MM.1S (cell line): ENCODE results near the gene YOD1.

Experiments used
- DNase-seq: peaks from one replicate; pipeline ENCODE4 v3.0.0-alpha.2; 2015
- H2AFZ ChIP-seq: fragments of 300-600 bp; sonication (generic); 2 replicates; pipeline ENCODE4 v1.6.0; 2016; ENCODE audit warnings: antibody characterized with exemption, low read length
- H3F3A ChIP-seq: fragments of 300-600 bp; sonication (generic); 2 replicates; pipeline ENCODE4 v1.6.1; 2016; ENCODE audit warnings: mild to moderate bottlenecking, antibody characterized with exemption, low read length, moderate library complexity, mixed read lengths; ENCODE audit not compliant: insufficient read depth
- H3K27ac ChIP-seq: fragments of 300-600 bp; sonication (generic); 2 replicates; pipeline ENCODE4 v1.5.1; 2016; ENCODE audit warnings: mild to moderate bottlenecking, low read length
- H3K27me3 ChIP-seq: fragments of 300-600 bp; sonication (generic); replicated peaks from 2 replicates; pipeline ENCODE4 v1.6.0; 2016; ENCODE audit warnings: low read length; ENCODE audit not compliant: insufficient read depth
- H3K36me3 ChIP-seq: fragments of 300-600 bp; sonication (generic); replicated peaks from 2 replicates; pipeline ENCODE4 v1.6.1; 2016; ENCODE audit warnings: mild to moderate bottlenecking, low read length, mixed read lengths; ENCODE audit not compliant: insufficient read depth
- H3K4me1 ChIP-seq: fragments of 300-600 bp; sonication (generic); 2 replicates; pipeline ENCODE4 v1.6.1; 2016; ENCODE audit warnings: low read length, mixed read lengths
- H3K4me2 ChIP-seq: fragments of 300-600 bp; sonication (generic); 2 replicates; pipeline ENCODE4 v1.6.0; 2016; ENCODE audit warnings: low read depth, low read length
- H3K4me3 ChIP-seq: fragments of 300-600 bp; sonication (generic); 2 replicates; pipeline ENCODE4 v1.5.1; 2016; ENCODE audit warnings: low read length, mixed read lengths
- H3K79me2 ChIP-seq: fragments of 300-600 bp; sonication (generic); 2 replicates; pipeline ENCODE4 v1.6.1; 2016; ENCODE audit warnings: mixed run types, low read length, mixed read lengths
- H3K9ac ChIP-seq: fragments of 300-600 bp; sonication (generic); 2 replicates; pipeline ENCODE4 v1.6.1; 2016; ENCODE audit warnings: low read length, mixed read lengths
- H3K9me2 ChIP-seq: fragments of 300-600 bp; sonication (generic); replicated peaks from 2 replicates; pipeline ENCODE4 v1.6.1; 2016; ENCODE audit warnings: mild to moderate bottlenecking, low read length, mixed read lengths; ENCODE audit not compliant: insufficient read depth
- H3K9me3 ChIP-seq: fragments of 300-600 bp; sonication (generic); replicated peaks from 2 replicates; pipeline ENCODE4 v1.6.1; 2016; ENCODE audit warnings: mild to moderate bottlenecking, low read length, mixed read lengths; ENCODE audit not compliant: insufficient read depth
- H4K20me1 ChIP-seq: fragments of 300-600 bp; sonication (generic); 2 replicates; pipeline ENCODE4 v1.6.1; 2016; ENCODE audit warnings: mild to moderate bottlenecking, low read length, moderate library complexity, mixed read lengths; ENCODE audit not compliant: insufficient read depth
- EZH2 ChIP-seq: fragments of 300-600 bp; sonication (generic); optimal IDR thresholded peaks from 2 replicates; pipeline ENCODE3; 2017; ENCODE audit warnings: low read depth, mild to moderate bottlenecking, antibody characterized with exemption, low read length, mixed read lengths
- EZH2phosphoT487 ChIP-seq: fragments of 300-600 bp; sonication (generic); IDR thresholded peaks from 2 replicates; pipeline ENCODE4 v1.6.1; 2018; ENCODE audit warnings: antibody characterized with exemption, low read length
- TF ChIP-seq, protein P1 (sequence below): fragments of 300-600 bp; sonication (generic); IDR thresholded peaks from 2 replicates; pipeline ENCODE4 v1.5.1; 2016; ENCODE audit warnings: antibody characterized with exemption, low read length, mixed read lengths

YOD1 gene

DNA sequence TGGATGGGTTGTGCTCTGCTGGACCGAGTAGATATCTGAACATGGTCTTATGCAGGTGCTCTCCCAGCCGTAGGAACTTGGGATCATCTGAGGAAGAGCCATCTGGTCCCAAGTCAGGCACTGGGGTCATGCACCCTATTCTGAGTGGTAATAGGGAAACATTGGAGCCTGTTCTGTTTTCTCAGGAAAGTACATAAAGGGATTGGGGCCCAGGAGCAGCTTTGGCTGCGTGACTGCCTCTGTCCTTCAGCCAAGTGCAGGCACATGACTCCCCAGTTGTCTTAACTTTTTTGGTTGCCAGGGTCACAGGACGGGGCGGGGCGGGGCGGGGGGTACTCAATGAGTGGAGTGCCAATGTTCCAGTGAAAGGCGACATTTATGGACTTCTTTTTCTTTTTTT, 13.6 kb upstream of the YOD1 start:
- no peaks in the 10 kb centered on the region for H3K27me3 ChIP-seq
- H3K9me2 ChIP-seq, result no peaks in the 10 kb centered on the region
- H3K4me2 ChIP-seq, result no peak overlapping the region
- DNase-seq, result no peak
- H2AFZ ChIP-seq, result no peak overlapping the region
- H3K79me2 ChIP-seq, result no peaks in the 10 kb centered on the region
- H3F3A ChIP-seq, result peaks cover under 1% of the 10 kb centered on the region; the same call in 1 of the 2 replicates
- no peak overlapping the region for H3K9ac ChIP-seq
- no peaks in the 10 kb centered on the region for H3K9me3 ChIP-seq
- H3K4me3 ChIP-seq, result no peak overlapping the region
- no peak for TF ChIP-seq EZH2
- TF ChIP-seq, protein P1, sequence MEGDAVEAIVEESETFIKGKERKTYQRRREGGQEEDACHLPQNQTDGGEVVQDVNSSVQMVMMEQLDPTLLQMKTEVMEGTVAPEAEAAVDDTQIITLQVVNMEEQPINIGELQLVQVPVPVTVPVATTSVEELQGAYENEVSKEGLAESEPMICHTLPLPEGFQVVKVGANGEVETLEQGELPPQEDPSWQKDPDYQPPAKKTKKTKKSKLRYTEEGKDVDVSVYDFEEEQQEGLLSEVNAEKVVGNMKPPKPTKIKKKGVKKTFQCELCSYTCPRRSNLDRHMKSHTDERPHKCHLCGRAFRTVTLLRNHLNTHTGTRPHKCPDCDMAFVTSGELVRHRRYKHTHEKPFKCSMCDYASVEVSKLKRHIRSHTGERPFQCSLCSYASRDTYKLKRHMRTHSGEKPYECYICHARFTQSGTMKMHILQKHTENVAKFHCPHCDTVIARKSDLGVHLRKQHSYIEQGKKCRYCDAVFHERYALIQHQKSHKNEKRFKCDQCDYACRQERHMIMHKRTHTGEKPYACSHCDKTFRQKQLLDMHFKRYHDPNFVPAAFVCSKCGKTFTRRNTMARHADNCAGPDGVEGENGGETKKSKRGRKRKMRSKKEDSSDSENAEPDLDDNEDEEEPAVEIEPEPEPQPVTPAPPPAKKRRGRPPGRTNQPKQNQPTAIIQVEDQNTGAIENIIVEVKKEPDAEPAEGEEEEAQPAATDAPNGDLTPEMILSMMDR, result no peak
- no peak for TF ChIP-seq EZH2phosphoT487
- H3K36me3 ChIP-seq, result no peaks in the 10 kb centered on the region
- H3K4me1 ChIP-seq, result peaks cover 6% of the 10 kb centered on the region
- no peak overlapping the region for H3K27ac ChIP-seq
- H4K20me1 ChIP-seq, result no peaks in the 10 kb centered on the region

DNA sequence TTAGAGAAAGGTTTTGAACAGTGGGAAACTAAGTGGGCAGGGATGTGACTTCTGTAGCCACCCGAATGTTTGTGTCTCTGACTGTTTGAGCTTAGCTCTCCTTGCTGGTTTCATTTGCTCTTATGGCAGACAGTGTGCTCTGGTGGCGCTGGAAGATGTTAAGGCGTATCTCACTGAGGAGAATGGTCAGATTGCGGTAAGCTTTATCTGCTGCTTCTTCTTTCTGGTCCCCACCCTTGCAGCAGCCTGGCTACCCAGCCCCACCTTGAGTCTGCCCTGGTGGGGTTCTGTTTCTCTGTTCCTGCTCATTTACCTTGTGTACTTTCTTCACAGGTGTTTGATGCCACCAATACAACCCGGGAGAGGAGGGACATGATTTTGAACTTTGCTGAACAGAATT, 12.0 kb upstream of the YOD1 start:
- Histone ChIP-seq H3K27ac (no peak overlapping the region), H3K27me3 (no peaks in the 10 kb centered on the region), H2AFZ (no peak overlapping the region), H3K9me2 (no peaks in the 10 kb centered on the region), H4K20me1 (no peaks in the 10 kb centered on the region), H3K9me3 (no peaks in the 10 kb centered on the region), H3K9ac (no peak overlapping the region), H3K4me1 (peaks cover 19% of the 10 kb centered on the region), H3F3A (peaks cover 15% of the 10 kb centered on the region), H3K36me3 (no peaks in the 10 kb centered on the region), H3K4me2 (no peak overlapping the region), H3K4me3 (no peak overlapping the region), H3K79me2 (no peaks in the 10 kb centered on the region)
- TF ChIP-seq EZH2phosphoT487 (no peak), EZH2 (no peak)
- TF ChIP-seq, protein P1, result no peak
- no peak for DNase-seq

DNA sequence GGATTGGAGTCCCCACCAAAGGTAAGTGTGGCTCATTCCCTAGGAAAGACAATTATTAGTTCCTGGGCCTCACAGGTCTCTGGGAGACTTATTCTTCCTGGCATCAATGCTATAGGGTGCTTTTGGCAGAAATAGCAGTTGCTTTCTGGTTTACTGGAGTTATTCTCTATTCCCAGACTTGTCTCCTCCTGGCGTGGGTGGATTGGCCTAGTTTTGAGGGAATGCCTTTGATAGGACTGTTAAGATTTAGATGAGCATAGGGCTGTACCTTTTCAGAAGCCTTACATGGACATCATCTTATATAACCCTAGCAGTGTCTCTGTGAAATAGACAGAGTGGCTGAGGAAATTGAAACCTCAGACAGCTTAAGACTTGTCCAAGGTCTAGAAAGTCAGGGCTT, 11.1 kb upstream of the YOD1 start:
- Histone ChIP-seq H3K9me2 (no peaks in the 10 kb centered on the region), H3F3A (peaks cover 16% of the 10 kb centered on the region), H3K9ac (no peak overlapping the region), H4K20me1 (no peaks in the 10 kb centered on the region), H3K4me2 (no peak overlapping the region), H3K27me3 (no peaks in the 10 kb centered on the region), H3K27ac (no peak overlapping the region), H3K36me3 (no peaks in the 10 kb centered on the region), H3K9me3 (no peaks in the 10 kb centered on the region), H2AFZ (no peak overlapping the region), H3K4me1 (peaks cover 21% of the 10 kb centered on the region), H3K79me2 (no peaks in the 10 kb centered on the region), H3K4me3 (no peak overlapping the region)
- DNase-seq, result no peak
- TF ChIP-seq EZH2, result no peak
- no peak for TF ChIP-seq EZH2phosphoT487
- TF ChIP-seq, protein P1, result no peak
